Activated naive CD8-positive, alpha-beta T cell treated with anti-CD3 and anti-CD28 coated beads, Interleukin-2, amount 50 U/mL, for 24 hours (primary cell): Measurements from ENCODE around the gene PHRF1.

Experiments
- ATAC-seq: fragments of 150-1000 bp; cut with Tn5 transposase; one replicate; pipeline ENCODE4 v1.10.0; 2021
- DNase-seq: peaks from one replicate; pipeline ENCODE4 v3.0.0; 2021
- H3K27ac Mint-ChIP-seq: one replicate; pipeline ENCODE4 v1.8.0; 2021; ENCODE audit warnings: mild to moderate bottlenecking, mixed read lengths
- H3K27me3 Mint-ChIP-seq: one replicate; pipeline ENCODE4 v1.8.0; 2021; ENCODE audit warnings: mixed read lengths
- H3K36me3 Mint-ChIP-seq: one replicate; pipeline ENCODE4 v1.8.0; 2021; ENCODE audit warnings: low read depth, mixed read lengths
- H3K4me1 Mint-ChIP-seq: one replicate; pipeline ENCODE4 v1.8.0; 2021; ENCODE audit warnings: mixed read lengths
- H3K4me3 Mint-ChIP-seq: one replicate; pipeline ENCODE4 v1.8.0; 2021; ENCODE audit warnings: mild to moderate bottlenecking, moderate library complexity, mixed read lengths
- H3K9me3 Mint-ChIP-seq: one replicate; pipeline ENCODE4 v1.8.0; 2021; ENCODE audit warnings: mixed read lengths

PHRF1 gene, protein sequence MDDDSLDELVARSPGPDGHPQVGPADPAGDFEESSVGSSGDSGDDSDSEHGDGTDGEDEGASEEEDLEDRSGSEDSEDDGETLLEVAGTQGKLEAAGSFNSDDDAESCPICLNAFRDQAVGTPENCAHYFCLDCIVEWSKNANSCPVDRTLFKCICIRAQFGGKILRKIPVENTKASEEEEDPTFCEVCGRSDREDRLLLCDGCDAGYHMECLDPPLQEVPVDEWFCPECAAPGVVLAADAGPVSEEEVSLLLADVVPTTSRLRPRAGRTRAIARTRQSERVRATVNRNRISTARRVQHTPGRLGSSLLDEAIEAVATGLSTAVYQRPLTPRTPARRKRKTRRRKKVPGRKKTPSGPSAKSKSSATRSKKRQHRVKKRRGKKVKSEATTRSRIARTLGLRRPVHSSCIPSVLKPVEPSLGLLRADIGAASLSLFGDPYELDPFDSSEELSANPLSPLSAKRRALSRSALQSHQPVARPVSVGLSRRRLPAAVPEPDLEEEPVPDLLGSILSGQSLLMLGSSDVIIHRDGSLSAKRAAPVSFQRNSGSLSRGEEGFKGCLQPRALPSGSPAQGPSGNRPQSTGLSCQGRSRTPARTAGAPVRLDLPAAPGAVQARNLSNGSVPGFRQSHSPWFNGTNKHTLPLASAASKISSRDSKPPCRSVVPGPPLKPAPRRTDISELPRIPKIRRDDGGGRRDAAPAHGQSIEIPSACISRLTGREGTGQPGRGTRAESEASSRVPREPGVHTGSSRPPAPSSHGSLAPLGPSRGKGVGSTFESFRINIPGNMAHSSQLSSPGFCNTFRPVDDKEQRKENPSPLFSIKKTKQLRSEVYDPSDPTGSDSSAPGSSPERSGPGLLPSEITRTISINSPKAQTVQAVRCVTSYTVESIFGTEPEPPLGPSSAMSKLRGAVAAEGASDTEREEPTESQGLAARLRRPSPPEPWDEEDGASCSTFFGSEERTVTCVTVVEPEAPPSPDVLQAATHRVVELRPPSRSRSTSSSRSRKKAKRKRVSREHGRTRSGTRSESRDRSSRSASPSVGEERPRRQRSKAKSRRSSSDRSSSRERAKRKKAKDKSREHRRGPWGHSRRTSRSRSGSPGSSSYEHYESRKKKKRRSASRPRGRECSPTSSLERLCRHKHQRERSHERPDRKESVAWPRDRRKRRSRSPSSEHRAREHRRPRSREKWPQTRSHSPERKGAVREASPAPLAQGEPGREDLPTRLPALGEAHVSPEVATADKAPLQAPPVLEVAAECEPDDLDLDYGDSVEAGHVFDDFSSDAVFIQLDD (N-terminal part only)

GRCh38 chr11:575996-576768, at the start of gene PHRF1:
Gene PHRF1 (plus strand): TSS chr11:576470. CDS start chr11:581513, 5,043 bp downstream.
- H3K27me3 Mint-ChIP-seq: peaks cover 10% of the 10 kb centered on the region
- H3K36me3 Mint-ChIP-seq: peaks cover 10% of the 10 kb centered on the region
- H3K4me3 Mint-ChIP-seq: peak within 1 kb of the TSS; percentile 92
- DNase-seq (peak; percentile 96), ATAC-seq (peak; percentile 93)
- peaks cover 44% of the 10 kb centered on the region for H3K4me1 Mint-ChIP-seq
- H3K9me3 Mint-ChIP-seq: no peaks in the 10 kb centered on the region
- H3K27ac Mint-ChIP-seq: peak within 1 kb of the TSS; percentile 95

- Mint-ChIP-seq H3K9me3 (no peaks in the 10 kb centered on the region), H3K27me3 (no peaks in the 10 kb centered on the region), H3K27ac (no peak overlapping the region), H3K4me3 (no peak overlapping the region), H3K36me3 (peaks cover 2% of the 10 kb centered on the region), H3K4me1 (no peaks in the 10 kb centered on the region)
- ATAC-seq: no peak
- DNase-seq: no peak
Observed at GRCh38 chr11:528166-528814, 48.0 kb upstream of the PHRF1 start.

DNA sequence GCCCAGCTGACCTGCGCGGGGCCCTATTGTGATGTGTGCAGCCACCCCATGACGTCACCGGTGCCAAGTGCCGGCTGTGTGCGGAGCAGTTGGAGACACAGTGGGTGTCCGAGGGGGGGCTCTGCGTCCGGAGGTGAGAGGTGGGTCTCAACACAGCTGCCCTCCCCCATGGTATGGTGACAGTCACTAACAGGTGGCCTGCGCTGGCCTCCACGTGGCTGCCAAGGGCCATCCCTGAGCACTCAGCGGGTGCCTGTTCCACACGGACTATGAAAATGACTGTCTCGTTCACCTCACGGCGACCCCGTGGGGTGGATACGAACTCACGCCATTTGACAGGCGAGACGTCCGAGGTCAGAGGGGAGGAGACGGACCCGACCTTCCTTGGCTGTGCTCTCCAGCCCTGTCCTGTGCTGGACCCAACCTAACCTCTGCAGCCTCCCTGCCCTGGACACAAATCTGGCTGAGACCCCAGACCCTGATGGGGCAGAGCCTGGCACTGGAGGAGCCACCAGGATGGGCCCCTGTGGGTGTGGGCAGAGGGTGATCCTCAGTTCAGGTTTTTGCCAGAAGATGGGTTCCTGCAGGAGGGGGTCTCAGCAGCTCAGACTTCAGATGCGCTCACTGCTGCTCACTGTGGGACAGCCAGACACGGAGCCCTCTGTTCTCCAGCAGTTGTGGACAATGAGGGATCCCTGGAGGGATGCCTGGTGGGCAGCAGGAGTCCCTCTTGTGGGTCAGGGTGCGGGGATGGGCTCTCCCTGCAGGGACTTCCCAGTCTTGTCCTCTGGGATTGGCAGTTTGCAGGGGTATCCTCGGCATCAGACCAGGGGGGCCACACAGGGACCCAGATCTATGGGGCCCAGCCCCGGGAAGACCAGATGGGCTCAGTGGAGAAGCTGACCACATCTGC, 47.2 kb upstream of the PHRF1 start:
- Mint-ChIP-seq H3K27me3 (no peaks in the 10 kb centered on the region), H3K36me3 (peaks cover 2% of the 10 kb centered on the region), H3K4me3 (no peak overlapping the region), H3K4me1 (no peaks in the 10 kb centered on the region), H3K27ac (no peak overlapping the region), H3K9me3 (no peaks in the 10 kb centered on the region)
- no peak for ATAC-seq
- no peak for DNase-seq

DNA sequence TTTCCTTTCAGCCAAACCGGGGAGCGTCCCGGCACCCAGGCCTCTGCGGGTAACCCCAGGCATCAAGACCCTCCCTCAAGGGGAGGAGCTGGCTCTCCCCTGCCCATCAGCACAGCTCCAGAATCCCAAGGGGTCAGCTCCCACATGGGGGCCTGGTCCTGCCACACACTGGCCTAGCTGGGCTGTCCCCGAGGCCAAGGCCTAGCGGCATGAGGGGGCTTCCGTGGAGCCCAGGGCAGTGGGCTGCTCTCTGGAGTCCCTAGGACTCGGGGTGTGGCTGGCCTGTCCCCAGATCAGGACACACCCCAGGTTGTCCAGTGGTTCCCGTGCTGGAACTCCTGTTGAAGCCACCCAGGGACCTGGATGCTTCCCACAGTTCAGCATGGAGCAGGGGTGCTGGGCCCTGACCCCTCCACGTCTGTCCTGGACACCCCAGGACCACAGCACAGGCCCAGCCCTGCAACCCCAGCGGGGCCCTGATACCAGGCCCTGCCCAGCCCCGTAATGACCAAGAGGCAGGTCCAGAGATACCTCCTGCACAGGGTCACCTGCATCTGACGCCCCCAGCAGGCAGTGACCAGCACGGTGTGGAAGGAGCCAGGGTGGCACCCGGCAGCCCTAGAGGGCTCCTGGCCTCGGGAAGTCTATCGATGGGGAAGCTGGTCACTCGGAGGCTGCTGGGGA, 46.4 kb upstream of the PHRF1 start:
- Mint-ChIP-seq H3K27me3 (no peaks in the 10 kb centered on the region), H3K4me1 (no peaks in the 10 kb centered on the region), H3K36me3 (peaks cover 2% of the 10 kb centered on the region), H3K27ac (no peak overlapping the region), H3K4me3 (no peak overlapping the region), H3K9me3 (no peaks in the 10 kb centered on the region)
- ATAC-seq (no peak), DNase-seq (no peak)

DNA sequence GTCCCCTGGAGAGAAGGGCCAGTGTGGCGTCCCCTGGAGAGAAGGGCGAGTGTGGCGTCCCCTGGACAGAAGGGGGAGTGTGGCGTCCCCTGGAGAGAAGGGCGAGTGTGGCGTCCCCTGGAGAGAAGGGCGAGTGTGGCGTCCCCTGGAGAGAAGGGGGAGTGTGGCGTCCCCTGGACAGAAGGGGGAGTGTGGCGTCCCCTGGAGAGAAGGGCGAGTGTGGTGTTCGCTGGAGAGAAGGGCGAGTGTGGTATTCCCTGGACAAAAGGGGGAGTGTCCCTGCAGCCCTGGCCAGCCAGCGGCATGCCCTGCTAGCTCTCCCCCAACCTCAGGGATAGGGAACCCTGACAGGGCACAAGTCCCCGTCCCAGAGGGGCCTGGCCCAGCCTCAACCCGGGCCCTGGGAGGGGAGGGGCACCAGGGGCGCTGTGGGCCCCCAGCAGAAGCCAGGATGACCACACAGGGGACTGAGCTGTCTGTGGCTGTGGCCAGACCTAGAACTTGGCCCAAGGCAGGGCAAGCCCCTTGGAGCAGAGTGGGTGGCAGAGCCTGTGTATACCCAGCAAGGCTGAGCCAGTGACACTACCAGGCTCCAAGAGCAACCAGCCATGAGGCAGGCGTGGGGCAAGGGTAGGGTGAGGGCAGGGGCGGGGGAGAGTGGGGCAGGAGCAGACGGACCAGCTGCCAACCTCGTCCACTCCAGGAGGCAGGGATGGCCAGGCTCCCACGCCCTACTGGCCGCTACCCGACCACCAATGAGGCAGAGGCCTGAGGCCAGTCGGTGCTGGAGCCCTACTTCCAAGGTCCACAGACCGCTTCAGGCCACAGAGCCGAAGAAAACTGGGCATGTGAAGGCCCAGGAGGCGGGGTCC, 45.1 kb upstream of the PHRF1 start:
- Mint-ChIP-seq H3K4me3 (no peak overlapping the region), H3K36me3 (peaks cover 2% of the 10 kb centered on the region), H3K4me1 (peaks cover 2% of the 10 kb centered on the region), H3K27ac (no peak overlapping the region), H3K9me3 (no peaks in the 10 kb centered on the region), H3K27me3 (no peaks in the 10 kb centered on the region)
- no peak for DNase-seq
- no peak for ATAC-seq

DNA sequence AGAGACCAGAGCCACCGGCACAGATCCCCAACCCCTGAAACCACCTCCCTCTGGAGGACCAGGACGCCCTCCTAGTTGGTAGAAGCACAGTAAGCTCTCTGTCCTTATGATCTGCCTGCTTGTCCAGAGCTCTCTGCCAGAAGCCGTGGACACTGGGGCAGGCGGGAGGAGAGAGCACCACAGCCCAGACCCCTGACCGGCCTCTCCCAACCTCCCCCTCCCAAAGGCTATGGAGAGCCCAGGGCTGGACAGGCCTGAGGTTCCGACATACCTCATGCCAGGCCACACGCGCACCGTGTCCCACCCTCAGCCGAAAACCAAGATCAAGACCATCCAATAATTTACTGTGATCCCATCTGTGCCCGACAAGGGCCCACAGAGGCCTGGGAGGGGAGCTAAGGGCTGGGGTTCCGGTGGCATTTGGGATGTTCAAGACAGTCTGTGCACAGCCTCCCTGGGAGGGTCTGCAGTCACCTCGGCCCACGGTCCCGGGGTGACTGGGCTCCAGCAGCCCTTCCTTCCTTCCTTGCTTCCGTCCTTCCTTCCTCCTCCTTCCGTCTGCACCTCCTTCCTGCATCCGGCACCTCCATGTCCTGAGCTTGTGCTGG, 44.2 kb upstream of the PHRF1 start:
- H3K27me3 Mint-ChIP-seq: no peaks in the 10 kb centered on the region
- ATAC-seq (no peak), DNase-seq (no peak)
- no peaks in the 10 kb centered on the region for H3K9me3 Mint-ChIP-seq
- H3K4me3 Mint-ChIP-seq: no peak overlapping the region
- peaks cover 2% of the 10 kb centered on the region for H3K36me3 Mint-ChIP-seq
- H3K4me1 Mint-ChIP-seq: peaks cover 5% of the 10 kb centered on the region
- H3K27ac Mint-ChIP-seq: no peak overlapping the region

GRCh38 chr11:532527-532985, 43.7 kb upstream of the PHRF1 start:
- no peaks in the 10 kb centered on the region for H3K9me3 Mint-ChIP-seq
- H3K4me1 Mint-ChIP-seq: peaks cover 9% of the 10 kb centered on the region
- no peak overlapping the region for H3K4me3 Mint-ChIP-seq
- H3K36me3 Mint-ChIP-seq: peaks cover 2% of the 10 kb centered on the region
- DNase-seq (no peak), ATAC-seq (no peak)
- no peak overlapping the region for H3K27ac Mint-ChIP-seq
- H3K27me3 Mint-ChIP-seq: no peaks in the 10 kb centered on the region

GRCh38 chr11:532986-533585, 43.2 kb upstream of the PHRF1 start:
- Mint-ChIP-seq H3K27me3 (no peaks in the 10 kb centered on the region), H3K9me3 (no peaks in the 10 kb centered on the region), H3K4me3 (no peak overlapping the region), H3K4me1 (peaks cover 13% of the 10 kb centered on the region), H3K36me3 (peaks cover 2% of the 10 kb centered on the region), H3K27ac (no peak overlapping the region)
- no peak for ATAC-seq
- no peak for DNase-seq

GRCh38 chr11:533586-534395, 42.5 kb upstream of the PHRF1 start:
- peaks cover 16% of the 10 kb centered on the region for H3K4me1 Mint-ChIP-seq
- H3K27ac Mint-ChIP-seq: no peak overlapping the region
- H3K4me3 Mint-ChIP-seq: peak overlapping the region; percentile 74
- no peak for ATAC-seq
- no peaks in the 10 kb centered on the region for H3K9me3 Mint-ChIP-seq
- DNase-seq: no peak
- peaks cover 2% of the 10 kb centered on the region for H3K36me3 Mint-ChIP-seq
- H3K27me3 Mint-ChIP-seq: no peaks in the 10 kb centered on the region

GRCh38 chr11:534396-535209, 41.7 kb upstream of the PHRF1 start:
- no peaks in the 10 kb centered on the region for H3K9me3 Mint-ChIP-seq
- ATAC-seq (peak; percentile 0), DNase-seq (peak; percentile 41)
- no peak overlapping the region for H3K27ac Mint-ChIP-seq
- H3K36me3 Mint-ChIP-seq: peaks cover 2% of the 10 kb centered on the region
- peaks cover 17% of the 10 kb centered on the region for H3K4me1 Mint-ChIP-seq
- H3K4me3 Mint-ChIP-seq: peak overlapping the region; percentile 74
- H3K27me3 Mint-ChIP-seq: no peaks in the 10 kb centered on the region
